HUES64 (cell line): ENCODE results near the gene LPCAT1.

Source experiments
- H3K27ac ChIP-seq: 2 replicates; pipeline ENCODE4 v1.7.0; 2013; ENCODE audit warnings: low read depth, low read length, inconsistent platforms
- H3K27me3 ChIP-seq: 2 replicates; pipeline ENCODE4 v1.6.1; 2013; ENCODE audit warnings: mild to moderate bottlenecking, low read length; ENCODE audit not compliant: insufficient read depth
- H3K36me3 ChIP-seq: 2 replicates; pipeline ENCODE4 v1.6.1; 2013; ENCODE audit warnings: mild to moderate bottlenecking, low read length; ENCODE audit not compliant: insufficient read depth
- H3K4me1 ChIP-seq: 2 replicates; pipeline ENCODE4 v1.6.1; 2013; ENCODE audit warnings: mild to moderate bottlenecking, low read length, moderate library complexity; ENCODE audit not compliant: insufficient read depth
- H3K4me3 ChIP-seq: 2 replicates; pipeline ENCODE4 v1.5.1; 2013; ENCODE audit warnings: mild to moderate bottlenecking, low read length, moderate library complexity
- H3K9ac ChIP-seq: 2 replicates; pipeline ENCODE4 v1.6.1; 2013; ENCODE audit warnings: mild to moderate bottlenecking, low read depth, low read length
- H3K9me3 ChIP-seq: 2 replicates; pipeline ENCODE4 v1.6.1; 2013; ENCODE audit warnings: low read depth, low read length; ENCODE audit not compliant: insufficient read depth
- WGBS: fragments of 150-250, 120-280 bp; methylation state at CpG from one replicate; pipeline ENCODE4 v1.1.7; 2013; ENCODE audit warnings: missing lambda C conversion rate; 5-methylcytosine and 5-hydroxymethylcytosine counted together

Gene LPCAT1

GRCh38 chr5:1504617-1505016, 19.1 kb downstream of the LPCAT1 start:
- H3K27ac ChIP-seq: no peak overlapping the region
- no peak overlapping the region for H3K9ac ChIP-seq
- peaks cover 19% of the 10 kb centered on the region; the same call in 1 of the 2 replicates for H3K4me1 ChIP-seq
- H3K36me3 ChIP-seq: peaks cover 41% of the 10 kb centered on the region
- H3K9me3 ChIP-seq: no peaks in the 10 kb centered on the region
- H3K4me3 ChIP-seq: no peak overlapping the region
- WGBS: 83% methylated on average over 10 of the region's 12 CpGs
- no peaks in the 10 kb centered on the region for H3K27me3 ChIP-seq

GRCh38 chr5:1504069-1504595, 19.6 kb downstream of the LPCAT1 start:
- H3K27ac ChIP-seq: no peak overlapping the region

DNA sequence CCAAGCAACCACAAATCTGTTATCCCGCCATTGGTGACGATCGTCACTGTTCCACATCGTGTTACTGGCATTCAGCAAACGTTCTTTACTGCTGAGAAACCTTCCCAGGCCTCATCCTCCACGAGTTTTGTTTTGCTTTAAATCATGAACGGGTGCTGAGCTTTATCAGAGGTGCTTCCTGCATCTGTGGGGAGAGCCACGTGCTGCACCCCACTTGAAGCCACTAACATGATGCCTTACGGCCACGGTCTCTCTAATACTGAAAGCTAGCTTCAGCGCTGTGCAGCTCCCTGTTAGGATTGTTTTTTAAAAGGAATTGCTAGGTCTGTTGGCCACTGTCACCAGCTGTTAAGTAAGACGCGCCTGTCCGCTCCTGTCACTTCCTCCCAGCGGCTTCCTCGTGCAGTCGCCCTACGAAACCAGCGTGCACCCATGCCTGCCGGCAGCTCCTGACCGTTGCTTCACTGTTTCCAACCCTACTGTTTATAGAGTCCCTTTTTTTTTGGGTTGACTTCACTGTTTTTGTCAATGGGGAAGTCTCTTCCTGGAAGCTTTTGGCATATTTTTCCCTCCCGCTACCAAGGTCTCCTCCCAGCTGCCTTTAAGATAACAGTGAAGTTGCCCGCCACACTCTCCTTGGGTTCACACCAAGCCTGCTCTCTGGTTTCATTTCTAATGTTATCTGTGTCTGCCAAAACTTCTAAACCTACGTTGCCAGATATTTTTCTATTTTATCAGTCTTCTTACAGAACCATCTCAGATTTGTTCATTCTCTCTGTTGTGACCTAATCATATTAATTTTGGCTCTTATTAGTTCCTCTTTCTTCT, 20.3 kb downstream of the LPCAT1 start:
- WGBS: 94% methylated on average over 24 of the region's 24 CpGs

More at GRCh38 chr5:1504069-1504595, 19.6 kb downstream of the LPCAT1 start:
- H3K4me3 ChIP-seq: no peak overlapping the region
- no peaks in the 10 kb centered on the region for H3K27me3 ChIP-seq
- no peaks in the 10 kb centered on the region for H3K9me3 ChIP-seq
- no peak overlapping the region for H3K9ac ChIP-seq
- H3K4me1 ChIP-seq: peaks cover 19% of the 10 kb centered on the region; the same call in 1 of the 2 replicates
- 94% methylated on average over 14 of the region's 14 CpGs for WGBS
- peaks cover 41% of the 10 kb centered on the region for H3K36me3 ChIP-seq

DNA sequence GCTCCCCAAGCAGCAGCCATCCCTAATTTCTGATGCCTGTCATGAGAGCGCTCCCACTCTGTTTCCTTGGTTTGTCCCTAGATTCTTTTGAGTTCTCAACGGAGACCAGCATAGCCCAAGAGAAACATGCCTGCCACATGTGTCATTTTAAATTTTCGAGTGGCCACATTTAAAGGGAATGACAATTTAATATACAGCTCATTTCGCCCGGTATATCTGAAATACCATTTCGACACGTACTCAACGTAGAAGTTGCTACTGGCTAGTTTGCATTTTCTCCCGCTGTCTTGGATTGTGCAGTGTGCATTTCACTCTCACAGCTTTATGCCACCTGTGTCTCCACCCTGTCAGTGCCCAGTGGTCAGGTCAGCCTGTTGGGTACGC, 21.0 kb downstream of the LPCAT1 start:
- no peak overlapping the region for H3K27ac ChIP-seq
- H3K4me3 ChIP-seq: no peak overlapping the region
- H3K4me1 ChIP-seq: peaks cover 19% of the 10 kb centered on the region; the same call in 1 of the 2 replicates
- peaks cover 46% of the 10 kb centered on the region for H3K36me3 ChIP-seq
- H3K9ac ChIP-seq: no peak overlapping the region
- H3K9me3 ChIP-seq: no peaks in the 10 kb centered on the region
- 94% methylated on average over 10 of the region's 10 CpGs for WGBS
- no peaks in the 10 kb centered on the region for H3K27me3 ChIP-seq

More for the DNA sequence above, 20.3 kb downstream of the LPCAT1 start:
- no peak overlapping the region for H3K27ac ChIP-seq
- peaks cover 45% of the 10 kb centered on the region for H3K36me3 ChIP-seq
- no peaks in the 10 kb centered on the region for H3K9me3 ChIP-seq
- H3K9ac ChIP-seq: no peak overlapping the region
- H3K27me3 ChIP-seq: no peaks in the 10 kb centered on the region
- H3K4me1 ChIP-seq: peaks cover 19% of the 10 kb centered on the region; the same call in 1 of the 2 replicates
- H3K4me3 ChIP-seq: no peak overlapping the region

- H3K27ac ChIP-seq: no peak overlapping the region
- peaks cover 47% of the 10 kb centered on the region for H3K36me3 ChIP-seq
- 78% methylated on average over 23 of the region's 23 CpGs for WGBS
- no peaks in the 10 kb centered on the region for H3K9me3 ChIP-seq
- H3K9ac ChIP-seq: no peak overlapping the region
- H3K27me3 ChIP-seq: no peaks in the 10 kb centered on the region
- no peak overlapping the region for H3K4me3 ChIP-seq
- peaks cover 19% of the 10 kb centered on the region; the same call in 1 of the 2 replicates for H3K4me1 ChIP-seq
Measured at GRCh38 chr5:1502046-1502736, 21.6 kb downstream of the LPCAT1 start.

- Histone ChIP-seq H3K4me3 (no peak overlapping the region), H3K9me3 (no peaks in the 10 kb centered on the region), H3K27me3 (no peaks in the 10 kb centered on the region), H3K9ac (no peak overlapping the region), H3K36me3 (peaks cover 49% of the 10 kb centered on the region), H3K27ac (no peak overlapping the region), H3K4me1 (peaks cover 15% of the 10 kb centered on the region; the same call in 1 of the 2 replicates)
- 95% methylated on average over 28 of the region's 28 CpGs for WGBS
Measured at GRCh38 chr5:1501372-1502045, 22.3 kb downstream of the LPCAT1 start.

DNA sequence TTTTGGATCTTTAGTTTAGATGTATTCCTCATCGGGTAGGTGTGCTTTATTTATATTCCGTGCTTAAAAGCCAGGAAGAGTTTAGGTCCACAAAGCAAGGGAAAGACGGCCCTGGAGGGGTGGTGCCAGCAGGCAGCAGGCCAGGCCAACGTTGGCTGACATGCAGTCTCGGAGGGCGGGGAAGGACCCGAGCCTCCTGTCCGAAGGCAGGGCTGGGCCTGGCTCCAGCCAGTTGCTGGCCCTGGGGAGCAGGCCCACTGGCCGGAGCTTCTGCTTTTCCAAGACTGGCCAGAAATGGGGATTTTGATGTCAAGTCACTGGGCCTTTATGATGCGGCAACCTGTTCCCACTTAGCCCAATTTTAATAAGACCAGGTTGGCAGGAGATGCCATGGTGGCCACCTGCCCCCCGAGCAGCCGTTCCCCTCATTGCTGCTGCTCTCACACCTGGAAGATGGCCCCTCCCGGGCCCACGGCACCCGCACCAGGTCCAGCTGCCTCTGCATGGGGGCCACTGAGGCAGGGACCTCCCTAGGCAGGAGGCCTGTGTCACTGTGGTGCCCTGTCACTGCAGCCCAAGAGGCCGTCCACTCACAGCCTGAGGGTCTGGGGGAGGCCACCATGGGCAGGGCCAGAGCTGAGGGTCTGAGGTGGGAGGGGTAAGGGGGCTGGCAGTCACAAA, 23.2 kb downstream of the LPCAT1 start:
- Histone ChIP-seq H3K9ac (no peak overlapping the region), H3K9me3 (no peaks in the 10 kb centered on the region), H3K4me1 (peaks cover 5% of the 10 kb centered on the region; the same call in 1 of the 2 replicates), H3K27me3 (no peaks in the 10 kb centered on the region), H3K27ac (no peak overlapping the region), H3K36me3 (peaks cover 52% of the 10 kb centered on the region), H3K4me3 (no peak overlapping the region)
- 93% methylated on average over 16 of the region's 16 CpGs for WGBS

- Histone ChIP-seq H3K9me3 (no peaks in the 10 kb centered on the region), H3K4me1 (no peaks in the 10 kb centered on the region), H3K4me3 (no peak overlapping the region), H3K9ac (no peak overlapping the region), H3K36me3 (peaks cover 59% of the 10 kb centered on the region), H3K27me3 (no peaks in the 10 kb centered on the region), H3K27ac (no peak overlapping the region)
- WGBS: 94% methylated on average over 10 of the region's 10 CpGs
Measured at GRCh38 chr5:1499851-1500250, 23.9 kb downstream of the LPCAT1 start.

- WGBS: 84% methylated on average over 17 of the region's 17 CpGs
- Histone ChIP-seq H3K4me1 (no peaks in the 10 kb centered on the region), H3K4me3 (no peak overlapping the region), H3K9ac (no peak overlapping the region), H3K36me3 (peaks cover 69% of the 10 kb centered on the region), H3K27me3 (no peaks in the 10 kb centered on the region), H3K9me3 (no peaks in the 10 kb centered on the region), H3K27ac (no peak overlapping the region)
Measured at GRCh38 chr5:1498623-1499416, 24.9 kb downstream of the LPCAT1 start.
